Cardiac fibroblast (primary cell): ENCODE data around the gene RPH3AL.

Experiments used
- DNase-seq, 2 donors: peaks; one replicate each; pipeline versions ENCODE4 v3.0.0 to v3.0.0-alpha.2; 2010; ENCODE audit warnings: low read depth in 2 of 2
- H3K4me3 ChIP-seq, 2 donors: replicated peaks in 1 of 2; 1 replicate in 1 of 2; 2 replicates in 1 of 2; pipeline ENCODE4 v1.5.1; 2011; ENCODE audit warnings: low read depth in 2 of 2, low read length in 2 of 2, mild to moderate bottlenecking in 2 of 2, moderate library complexity in 1 of 2
- CTCF ChIP-seq: IDR thresholded peaks from one replicate; pipeline ENCODE4 v1.5.1; 2011; ENCODE audit warnings: low read depth, mild to moderate bottlenecking, low read length, inconsistent platforms

The RPH3AL gene

GRCh38 chr17:335691-336090 lies 16.9 kb downstream of the RPH3AL start:
- H3K4me3 ChIP-seq: no peak overlapping the region
- no peak for TF ChIP-seq CTCF
- DNase-seq: no peak

- TF ChIP-seq CTCF: no peak
- no peak for DNase-seq
- no peak overlapping the region for H3K4me3 ChIP-seq
Measured at GRCh38 chr17:334974-335481, 17.6 kb downstream of the RPH3AL start.

- peak; percentile 27 to 48 for DNase-seq
- no peak overlapping the region for H3K4me3 ChIP-seq
- no peak for TF ChIP-seq CTCF
Measured at GRCh38 chr17:333626-334396, 18.8 kb downstream of the RPH3AL start.

- H3K4me3 ChIP-seq: no peak overlapping the region
- no peak for TF ChIP-seq CTCF
Measured at GRCh38 chr17:332558-333322, 19.9 kb downstream of the RPH3AL start.

GRCh38 chr17:332023-332422 lies 20.6 kb downstream of the RPH3AL start:
- TF ChIP-seq CTCF: no peak
- no peak for DNase-seq
- no peak overlapping the region for H3K4me3 ChIP-seq

More at GRCh38 chr17:332558-333322, 19.9 kb downstream of the RPH3AL start:
- peak; percentile 45 to 66 for DNase-seq

GRCh38 chr17:330993-331701 lies 21.5 kb downstream of the RPH3AL start:
- no peak overlapping the region for H3K4me3 ChIP-seq
- no peak for TF ChIP-seq CTCF
- DNase-seq: no peak
